NCI-H1930 (cell line): Measurements from ENCODE around the gene SORCS2.

Experiments
- DNase-seq, 2 experiments: peaks; one replicate each; lab custom pipeline; 2025; lab: John Stamatoyannopoulos, UW

Gene SORCS2

DNA sequence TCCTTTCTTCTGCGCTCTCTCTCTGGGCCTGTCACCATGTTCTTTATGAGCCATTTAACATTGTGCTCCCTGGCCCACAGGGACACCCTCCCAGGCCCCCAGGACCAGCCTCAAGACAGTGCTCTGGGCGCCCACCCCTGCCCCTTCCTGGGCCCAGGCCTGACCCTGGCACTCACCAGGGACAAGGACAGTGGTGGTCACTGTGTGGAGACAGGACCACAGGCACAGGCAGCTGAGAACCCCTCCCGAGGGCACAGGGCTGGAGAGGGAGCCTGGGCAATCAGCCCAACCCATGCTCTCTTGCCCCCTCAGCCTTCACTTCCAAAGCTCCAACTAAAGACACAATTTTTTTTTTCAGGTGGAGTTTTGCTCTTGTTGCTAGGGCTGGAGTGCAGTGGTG, 460.6 kb downstream of the SORCS2 start:
- no peak for DNase-seq

DNA sequence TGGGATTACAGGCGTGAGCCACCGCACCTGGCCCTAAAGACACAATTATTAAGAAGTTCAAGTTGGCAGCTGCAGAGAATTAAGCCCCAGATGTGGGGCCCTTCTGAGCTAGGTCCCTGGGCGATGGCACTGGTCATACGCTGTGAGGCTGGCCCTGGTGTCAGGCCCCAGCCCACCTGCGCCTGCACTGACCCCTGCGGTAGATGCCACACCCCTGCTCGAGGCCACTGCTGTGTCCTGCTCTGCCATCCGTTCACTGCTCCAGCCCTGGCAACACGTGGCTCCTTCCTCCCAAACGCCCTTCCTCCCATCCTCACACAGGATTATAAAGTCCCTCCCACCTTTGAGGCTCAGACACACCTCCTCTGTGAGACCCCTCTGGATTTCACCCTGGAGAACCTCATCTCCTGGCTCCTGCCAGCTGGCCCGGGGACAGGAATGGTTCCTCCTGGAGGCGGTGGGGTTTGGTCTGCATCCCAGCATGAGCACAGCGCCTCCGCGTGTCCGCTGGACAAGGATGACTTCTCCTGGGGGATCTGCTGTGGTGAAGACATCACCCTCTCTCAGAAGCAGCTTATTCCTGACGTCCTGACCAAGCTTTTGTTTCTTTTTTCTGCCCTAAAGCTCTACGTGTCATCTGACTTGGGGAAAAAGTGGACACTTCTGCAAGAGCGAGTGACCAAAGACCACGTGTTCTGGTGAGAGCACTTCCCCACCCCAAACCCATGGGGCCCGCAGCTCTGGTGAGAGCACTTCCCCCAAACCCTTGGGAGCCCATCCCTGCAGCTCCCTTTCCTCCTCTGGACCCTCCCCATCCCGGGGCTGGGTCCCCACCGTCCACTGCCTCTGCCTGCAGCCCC, 461.4 kb downstream of the SORCS2 start:
- no peak for DNase-seq

DNA sequence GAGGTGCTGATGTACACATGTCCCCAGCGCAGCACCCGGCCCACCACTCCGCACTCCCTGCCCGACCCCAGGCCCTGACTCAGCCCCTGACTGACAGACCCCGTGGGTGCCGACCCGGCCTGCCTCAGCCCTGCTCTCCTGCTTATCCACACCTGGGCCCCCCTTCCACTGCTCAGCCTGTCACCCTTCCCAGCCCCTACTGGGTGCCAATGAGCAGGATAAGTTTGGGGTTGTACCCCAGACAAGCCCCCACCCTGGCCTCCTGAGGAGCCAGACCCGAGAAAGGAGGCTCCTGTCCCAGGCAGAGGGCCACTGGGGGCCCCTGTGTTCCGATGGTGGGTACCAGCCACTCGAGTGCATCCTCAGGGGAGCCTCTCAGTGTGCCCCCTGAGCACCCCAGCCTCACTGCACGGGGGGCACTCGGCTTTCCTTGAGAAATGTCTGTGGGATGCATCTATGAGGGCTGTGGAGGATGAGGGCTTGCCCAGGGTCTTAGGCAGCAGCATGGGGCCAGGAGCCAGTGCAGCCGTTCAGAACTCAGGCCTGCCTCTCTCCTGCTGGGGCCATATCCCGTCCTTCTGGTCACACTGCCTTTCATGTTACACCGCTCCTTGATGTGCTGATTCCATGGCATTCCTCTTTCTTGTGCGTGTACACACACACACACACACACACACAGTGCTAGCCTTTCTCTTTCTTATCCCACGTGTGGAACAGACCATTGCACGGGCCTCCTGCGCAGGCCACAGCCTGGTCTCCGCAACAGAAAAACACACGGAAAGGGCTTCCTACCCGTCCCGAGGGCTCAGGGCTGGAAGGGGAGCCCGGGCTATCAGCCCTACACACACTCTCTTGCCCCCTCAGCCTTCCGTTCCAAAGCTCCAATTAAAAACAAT, 462.5 kb downstream of the SORCS2 start:
- DNase-seq, result no peak

DNA sequence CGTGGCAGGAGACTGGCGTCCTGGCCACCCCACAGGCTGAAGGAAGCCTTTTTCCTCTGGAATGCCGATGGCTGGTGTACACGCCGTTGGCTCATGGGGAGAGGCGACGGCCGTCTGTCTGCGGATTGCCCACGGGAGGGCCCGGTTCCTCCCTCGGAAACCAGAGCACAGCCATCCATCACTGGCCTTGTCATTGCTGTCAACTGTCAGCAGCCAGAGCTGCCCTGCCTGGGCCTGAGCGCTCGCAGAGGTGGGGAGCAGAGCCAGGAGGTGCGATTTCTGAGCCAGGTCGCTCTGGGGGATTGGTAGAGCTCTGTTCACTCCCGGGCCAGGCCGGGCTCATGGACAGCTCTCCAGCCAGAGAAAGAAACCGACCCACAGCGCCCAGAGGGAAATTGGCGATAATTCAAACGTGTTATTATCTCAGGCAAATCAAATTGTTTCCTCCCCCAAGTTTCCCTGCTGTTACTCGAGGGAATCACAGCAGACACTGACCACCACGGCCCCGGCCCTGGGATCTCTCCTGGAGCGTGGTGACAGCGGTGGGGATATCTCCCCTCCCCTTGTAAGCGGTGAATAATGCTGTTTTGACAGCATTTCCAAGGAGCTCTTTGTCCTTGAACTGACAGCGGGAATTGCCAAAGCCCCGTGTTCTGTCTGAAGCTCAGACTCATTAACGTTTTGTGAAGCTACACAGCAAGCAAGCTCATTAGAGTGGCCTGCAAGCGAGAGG, 463.3 kb downstream of the SORCS2 start:
- no peak for DNase-seq

DNA sequence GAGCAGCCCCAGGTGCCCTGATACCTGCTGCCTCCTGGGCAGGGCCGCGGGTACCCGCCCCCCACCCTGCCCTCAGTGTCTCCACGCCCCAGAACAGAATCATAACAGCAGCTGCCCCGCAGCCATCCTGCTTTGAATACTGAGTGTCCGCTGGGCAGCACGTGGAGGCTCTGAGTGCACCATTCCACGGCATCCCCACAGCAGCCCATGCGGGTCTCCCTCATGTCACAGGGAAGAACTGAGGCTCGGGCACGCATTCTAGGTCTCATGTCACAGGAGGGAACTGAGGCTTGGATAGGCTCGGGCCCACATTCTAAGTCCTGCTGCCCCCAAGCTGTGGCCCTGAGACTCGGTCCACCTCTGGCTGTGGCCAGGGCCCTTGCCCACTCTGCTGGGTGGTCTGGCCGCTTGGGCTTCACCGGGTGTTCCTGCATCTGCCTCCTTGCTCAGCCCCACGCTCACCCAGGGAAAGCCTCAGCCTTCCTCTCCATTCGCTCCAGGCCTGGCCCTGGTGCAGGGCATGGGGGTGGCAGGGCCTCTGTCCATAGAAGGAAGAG, 464.0 kb downstream of the SORCS2 start:
- no peak for DNase-seq

DNA sequence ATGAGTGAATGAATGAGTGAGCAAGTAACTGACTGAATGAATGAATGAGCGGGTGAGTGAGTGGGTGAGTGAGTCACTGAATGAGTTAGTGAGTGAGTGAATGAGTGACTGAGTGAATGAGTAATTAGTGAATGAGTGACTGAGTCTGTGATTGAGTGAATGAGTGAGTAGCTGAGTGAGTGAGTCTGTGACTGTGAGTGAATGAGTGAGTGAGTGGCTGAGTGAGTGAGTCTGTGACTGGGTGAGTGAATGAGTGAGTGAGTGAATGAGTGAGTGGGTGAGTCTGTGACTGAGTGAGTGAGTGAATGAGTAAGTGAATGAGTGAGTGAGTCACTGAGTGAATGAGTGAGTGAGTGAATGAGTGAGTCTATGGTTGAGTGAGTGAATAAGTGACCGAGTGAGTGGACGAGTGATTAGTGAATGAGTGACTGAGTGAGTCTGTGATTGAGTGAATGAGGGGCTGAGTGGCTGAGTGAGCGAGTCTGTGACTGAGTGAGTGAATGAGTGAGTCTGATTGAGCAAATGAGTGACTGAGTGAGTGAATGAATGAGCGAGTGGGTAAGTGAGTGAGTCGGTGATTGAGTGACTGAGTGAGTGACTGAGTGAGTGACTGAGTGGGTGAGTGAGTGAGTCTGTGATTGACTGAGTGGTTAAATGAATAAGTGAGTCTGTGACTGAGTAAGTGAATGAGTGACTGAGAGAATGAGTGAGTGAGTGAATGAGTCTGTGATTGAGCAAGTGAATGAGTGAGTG, 465.4 kb downstream of the SORCS2 start:
- DNase-seq, result no peak

DNA sequence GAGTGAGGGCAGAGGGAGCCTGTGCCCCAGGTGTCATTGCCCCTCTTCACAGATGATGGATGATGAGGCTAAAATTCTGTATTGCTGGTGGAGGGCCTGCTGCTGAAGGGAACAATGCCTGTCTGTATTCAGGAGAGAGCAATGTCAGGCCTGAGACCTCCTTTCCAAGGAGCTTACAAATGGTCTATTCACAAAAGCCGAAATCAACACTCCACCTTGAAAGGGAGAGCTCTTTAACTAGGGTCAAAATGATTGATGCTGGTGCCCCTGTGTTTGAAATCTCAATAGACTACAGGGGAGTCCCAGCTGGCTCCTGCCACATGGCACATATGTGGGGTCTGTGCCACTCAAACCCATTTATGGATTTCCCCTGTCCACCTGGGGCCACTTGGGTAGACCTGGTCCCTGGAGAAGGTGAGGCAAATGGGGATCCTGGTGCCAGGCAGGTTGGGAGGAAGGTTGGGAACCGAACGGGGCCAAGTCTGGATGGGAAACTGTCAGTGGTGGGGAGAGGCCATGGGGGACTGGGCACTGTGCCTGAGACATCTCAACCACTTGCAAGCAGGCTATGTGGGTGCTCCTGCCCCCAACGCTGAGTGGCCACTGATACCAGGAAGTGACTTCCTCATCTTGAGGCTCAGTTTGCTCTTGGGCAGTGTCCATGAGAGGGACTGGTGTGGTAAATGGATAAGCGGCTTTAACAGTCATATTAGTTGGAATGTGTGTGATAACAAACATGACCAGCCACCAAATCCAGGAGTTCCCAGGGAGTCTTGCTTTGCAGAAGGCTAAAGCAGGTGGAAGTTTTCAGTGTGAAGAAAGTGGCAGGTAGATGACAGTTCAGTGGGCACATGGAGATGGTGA, 466.2 kb downstream of the SORCS2 start:
- DNase-seq, result no peak

DNA sequence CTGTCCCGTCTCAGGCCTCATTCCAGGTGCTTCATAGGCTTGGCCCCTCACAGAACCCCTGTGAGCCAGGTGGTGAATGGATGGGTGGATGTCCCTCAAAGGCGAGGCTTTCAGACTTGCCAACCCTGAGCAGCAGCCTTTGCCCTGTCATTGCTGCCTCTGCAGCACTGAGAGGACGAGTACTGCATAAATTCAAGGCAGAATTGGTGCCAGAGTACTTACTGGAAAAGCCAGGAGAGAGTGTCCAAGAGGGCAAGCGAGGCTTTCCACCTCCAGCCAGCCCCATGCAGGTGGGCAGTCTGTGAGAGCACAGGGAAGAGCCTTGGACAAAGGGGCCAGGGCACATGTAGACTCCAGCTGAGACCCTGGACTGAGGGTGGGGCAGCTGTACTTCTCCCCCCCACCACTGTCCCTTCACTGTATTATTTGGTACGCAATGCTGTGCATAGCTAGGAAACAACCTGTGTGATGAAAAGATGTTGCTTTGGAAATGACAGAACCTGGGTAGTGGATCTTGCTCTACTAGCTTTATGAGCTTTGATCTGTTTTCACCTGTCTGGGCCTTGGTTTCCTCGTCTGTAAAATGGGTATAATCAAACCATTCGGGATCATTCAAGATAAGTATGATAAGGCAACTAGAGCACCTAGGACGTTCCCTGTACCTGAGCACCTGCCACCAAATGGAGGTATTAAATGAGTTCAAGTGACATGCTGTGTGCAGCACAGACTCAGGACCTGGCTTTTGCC, 467.3 kb downstream of the SORCS2 start:
- no peak for DNase-seq

DNA sequence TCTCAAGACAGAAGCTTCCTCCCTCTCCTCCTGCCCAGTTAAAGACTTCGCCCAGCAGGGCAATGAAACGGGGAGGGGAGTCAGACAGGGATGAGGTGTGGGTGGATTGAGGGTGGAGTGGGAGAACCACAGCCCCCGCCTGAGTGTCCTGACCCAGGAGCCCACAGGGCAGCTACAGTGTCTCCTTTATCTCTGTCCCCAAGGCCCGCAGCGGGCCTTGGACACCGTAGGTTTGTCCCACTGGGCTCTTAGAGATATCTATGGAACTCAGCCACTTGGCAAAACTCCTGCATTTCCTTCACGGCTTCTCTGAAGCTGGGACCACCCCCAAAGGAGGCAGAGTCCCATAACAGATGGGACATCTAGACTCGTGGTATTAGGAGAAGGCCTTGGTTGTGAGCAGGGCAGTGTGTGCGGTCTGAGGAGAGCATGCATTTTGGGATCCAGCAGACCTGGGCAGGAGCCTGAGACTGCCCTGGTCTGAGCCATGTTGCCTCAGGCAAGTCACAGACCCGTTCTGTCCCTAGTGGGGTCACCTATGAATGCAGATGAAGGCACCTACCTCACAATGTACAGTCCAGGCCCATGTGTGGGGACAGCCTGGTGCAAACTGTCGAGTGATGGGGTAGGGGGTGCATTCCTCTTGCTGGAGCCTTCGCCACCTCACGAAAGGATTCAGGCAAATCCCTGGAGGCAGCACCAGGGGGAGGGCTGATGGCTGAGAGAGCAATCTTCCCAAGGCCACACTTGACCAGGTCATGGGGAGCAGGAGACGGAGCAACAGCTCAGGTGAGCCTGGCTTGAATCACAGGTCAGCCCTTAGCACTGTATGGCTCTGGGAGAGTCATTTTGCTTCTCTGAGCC, 468.1 kb downstream of the SORCS2 start:
- no peak for DNase-seq

DNA sequence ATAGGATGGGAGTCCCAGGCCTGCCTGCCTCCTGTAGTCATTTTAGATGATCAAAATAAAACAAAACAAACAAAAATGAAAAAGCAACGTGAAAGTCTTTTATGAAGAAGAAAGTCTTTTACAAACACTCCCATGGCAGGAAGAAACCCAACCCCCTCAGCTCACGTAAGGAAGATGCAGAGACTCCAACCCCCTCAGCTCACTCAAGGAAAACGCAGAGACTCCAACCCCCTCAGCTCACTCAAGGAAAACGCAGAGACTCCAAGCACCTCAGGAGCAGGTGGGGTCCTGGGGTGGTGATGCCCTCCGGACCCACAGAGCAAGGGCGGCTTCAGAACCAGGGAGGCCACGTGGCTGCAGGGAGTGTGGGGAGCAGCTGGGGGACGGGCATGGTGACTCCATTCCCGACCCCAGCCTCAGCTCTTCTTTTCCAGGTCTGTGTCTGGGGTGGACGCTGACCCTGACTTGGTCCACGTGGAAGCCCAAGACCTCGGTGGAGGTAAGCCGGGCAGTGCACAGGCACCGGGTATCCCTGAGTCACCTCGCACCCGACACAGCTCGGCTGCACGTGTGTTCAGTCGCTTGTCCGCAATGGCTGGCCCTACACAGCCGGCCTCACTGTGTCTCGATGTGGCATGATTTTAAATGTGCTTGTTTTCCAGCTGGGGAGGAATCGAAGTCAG, 468.9 kb downstream of the SORCS2 start:
- no peak for DNase-seq

DNA sequence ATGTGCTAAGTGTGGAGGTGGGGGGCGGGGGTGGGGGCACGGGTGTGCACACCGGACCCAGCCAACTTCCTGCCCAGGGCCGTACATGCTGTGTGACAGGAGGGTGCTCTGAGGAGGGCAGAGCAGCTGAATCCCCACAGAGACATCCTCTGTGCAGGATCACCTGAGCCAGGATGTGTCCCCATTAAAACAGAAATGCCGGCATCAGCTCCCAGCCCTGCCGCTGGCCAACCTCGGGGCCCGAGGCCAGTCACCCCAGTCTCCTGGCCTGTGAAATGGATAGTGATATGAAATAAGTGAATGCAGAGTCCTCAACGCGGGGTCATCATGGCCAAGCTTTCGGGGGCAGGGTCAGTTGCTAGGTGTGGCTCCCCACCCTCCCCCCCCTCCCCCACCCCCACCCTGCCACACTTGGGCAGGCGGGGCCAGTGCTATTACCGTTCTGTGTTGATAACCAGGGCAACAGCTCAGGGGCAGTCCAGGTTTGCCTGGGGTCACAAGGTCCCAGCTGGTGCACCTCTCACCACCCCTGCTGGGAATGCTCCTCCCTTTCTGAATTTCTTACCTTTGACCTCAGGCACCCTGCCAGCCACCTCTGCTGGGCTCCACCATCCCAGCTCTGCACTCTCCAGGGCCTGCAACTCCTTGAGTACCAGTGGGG, 469.6 kb downstream of the SORCS2 start:
- no peak for DNase-seq

DNA sequence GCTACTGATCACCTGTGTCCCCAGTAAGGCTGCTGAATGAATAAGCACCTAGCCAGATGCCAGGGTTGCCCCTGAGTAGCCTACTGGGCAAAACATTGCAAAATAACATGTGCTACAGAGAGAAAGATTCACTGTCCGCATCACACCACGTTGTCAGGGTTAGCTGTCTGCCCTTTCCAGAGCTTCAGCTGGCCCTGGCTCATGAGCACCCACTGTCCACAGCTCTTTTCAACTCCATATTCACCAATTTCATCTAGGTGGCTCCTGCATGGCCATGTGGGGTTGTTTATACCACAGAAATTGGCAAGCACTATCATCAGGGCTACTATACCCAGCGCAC, 470.1 kb downstream of the SORCS2 start:
- DNase-seq, result no peak

DNA sequence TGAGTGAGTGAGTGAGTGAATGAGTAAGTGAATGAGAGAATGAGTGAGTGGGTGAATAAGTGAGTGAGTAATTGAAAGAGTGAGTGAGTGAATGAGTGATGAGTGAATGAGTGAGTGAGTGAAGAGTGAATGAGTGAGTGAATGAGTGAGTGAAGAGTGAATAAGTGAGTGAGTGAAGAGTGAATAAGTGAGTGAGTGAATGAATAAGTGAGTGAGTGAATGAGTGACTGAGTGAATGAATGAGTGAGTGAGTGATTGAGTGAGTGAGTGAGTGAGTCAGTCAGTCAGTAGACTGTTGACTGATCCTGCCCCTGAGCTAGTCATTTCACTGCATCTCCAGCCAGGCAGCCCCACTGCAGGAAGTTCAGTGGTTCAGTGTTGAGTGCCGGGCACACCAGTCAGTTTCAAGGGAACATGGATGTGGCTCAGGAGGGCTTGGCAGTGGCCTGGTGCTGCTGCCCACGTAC, 470.8 kb downstream of the SORCS2 start:
- DNase-seq, result no peak

DNA sequence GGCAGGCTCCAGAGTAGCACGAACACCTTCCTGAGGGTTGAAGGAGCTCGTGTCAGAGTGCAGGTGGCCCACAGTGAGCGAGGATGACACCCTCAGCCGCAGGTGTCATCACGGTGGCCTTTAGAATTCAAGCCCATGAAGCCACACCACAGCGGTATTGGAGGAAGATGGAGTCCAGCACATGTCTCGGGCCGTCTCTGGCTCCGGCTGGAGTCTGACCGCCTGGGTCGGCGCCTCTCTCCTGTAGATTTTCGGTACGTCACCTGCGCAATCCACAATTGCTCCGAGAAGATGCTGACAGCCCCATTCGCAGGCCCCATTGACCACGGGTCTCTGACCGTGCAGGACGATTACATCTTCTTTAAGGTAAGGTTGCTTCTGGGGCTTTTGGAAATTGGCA, 471.8 kb downstream of the SORCS2 start:
- DNase-seq, result no peak

DNA sequence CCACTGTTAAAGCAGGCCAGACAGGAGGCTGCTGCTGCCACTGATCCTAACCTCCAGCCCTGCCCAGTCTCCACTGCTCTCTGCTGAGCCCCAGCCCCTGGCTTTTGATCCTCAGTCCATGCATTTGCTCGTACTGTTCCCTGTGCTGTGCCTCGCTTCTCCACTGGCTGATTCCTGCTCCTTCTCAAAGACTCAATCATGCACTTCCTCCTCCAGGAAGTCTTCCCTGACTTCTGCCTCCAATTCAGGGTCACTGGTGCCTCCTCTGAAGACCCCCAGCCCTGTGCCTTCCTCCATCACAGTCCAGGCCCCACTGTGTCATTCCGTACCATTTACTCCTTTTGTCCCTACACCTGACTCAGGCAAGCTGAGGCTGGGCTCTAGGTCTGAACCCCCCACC, 473.0 kb downstream of the SORCS2 start:
- no peak for DNase-seq

DNA sequence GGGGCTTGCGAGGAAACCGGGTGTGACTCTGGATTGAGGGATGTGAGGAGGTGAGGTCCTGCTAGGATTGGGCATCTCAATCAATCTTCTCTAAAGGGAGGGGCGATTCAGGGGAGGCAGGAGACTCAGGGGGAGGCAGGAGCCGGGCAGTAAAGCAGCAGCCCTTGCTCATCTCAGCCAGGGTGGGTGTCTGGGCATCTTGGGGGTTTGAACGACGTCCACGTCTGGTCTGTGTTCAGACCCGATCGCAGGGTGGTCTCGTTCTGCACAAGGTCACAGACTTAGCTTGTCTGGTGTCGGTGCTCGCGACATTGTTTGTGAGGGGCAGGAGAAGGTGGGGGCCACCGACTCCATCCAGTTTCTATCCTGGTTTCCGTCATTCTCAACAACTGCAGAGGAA, 473.7 kb downstream of the SORCS2 start:
- DNase-seq, result no peak

DNA sequence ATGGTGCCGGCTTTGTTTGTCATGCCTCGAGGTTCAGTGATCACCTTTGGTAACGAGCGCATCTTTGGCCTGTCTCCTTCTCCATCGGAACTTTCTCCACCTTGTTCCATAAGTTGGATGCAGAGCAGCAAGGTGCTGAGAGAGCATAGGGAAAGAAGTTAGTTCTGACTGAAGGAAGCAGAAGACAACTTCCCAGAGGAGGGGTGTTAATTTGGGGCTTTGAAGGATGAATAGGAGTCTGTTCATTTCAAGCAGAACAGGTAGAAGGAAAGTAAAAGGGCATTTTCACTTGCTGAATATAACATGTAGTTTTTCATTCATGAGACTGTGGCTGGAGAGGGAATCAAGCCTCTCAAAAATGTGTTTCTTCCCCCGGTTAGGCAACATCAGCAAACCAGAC, 474.4 kb downstream of the SORCS2 start:
- DNase-seq, result no peak

DNA sequence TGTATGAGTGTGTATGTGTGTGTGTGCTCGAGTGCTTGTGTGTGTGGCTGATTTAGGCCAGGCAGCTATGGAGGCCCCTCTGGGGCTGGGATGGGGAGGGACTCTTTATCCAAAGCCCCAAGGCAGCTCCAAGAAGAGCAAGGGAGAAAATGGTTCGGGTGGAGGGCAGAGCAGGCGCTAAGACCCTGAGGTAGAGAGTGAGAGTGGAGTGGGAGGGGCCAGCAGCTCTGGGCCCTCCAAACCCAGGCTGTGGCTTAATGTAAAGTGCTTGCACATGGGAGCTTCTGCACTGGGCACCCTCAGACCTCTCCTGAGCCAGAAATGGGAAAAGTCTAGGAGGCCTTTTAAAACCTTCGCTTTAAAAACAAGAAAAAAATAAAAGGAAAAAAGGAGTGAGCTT, 475.9 kb downstream of the SORCS2 start:
- DNase-seq, result no peak
